ENCODE results near the gene FAM167B.

FAM167B gene

GRCh38 chr1:32215629-32216480 lies 31.2 kb upstream of the FAM167B start:
- H2AFZ ChIP-seq (ENCODE audit: low read length) = no peak overlapping the region
- H3K9me3 ChIP-seq (replicated peaks in 1 of 2; ENCODE audit: control insufficient read depth in 2 of 2, insufficient read depth in 1 of 2, low read depth in 1 of 2, low read length in 2 of 2) = peaks cover 0 to 1% of the 10 kb centered on the region in 2 donors
- no CpG with 5 or more reads among the region's 10 CpGs for WGBS, 2 donors (ENCODE audit: extremely low coverage in 2 of 2, insufficient read length in 2 of 2, insufficient replicate concordance in 1 of 2)
- H3K14ac ChIP-seq (ENCODE audit: low read length) = no peak overlapping the region
- no peak overlapping the region for H3K27ac ChIP-seq (replicated peaks; ENCODE audit: low read length)
- no peak overlapping the region for H2BK120ac ChIP-seq (ENCODE audit: low read depth, low read length)
- H3K4me1 ChIP-seq (ENCODE audit: control insufficient read depth in 2 of 2, insufficient read depth in 1 of 2, low read depth in 1 of 2, low read length in 2 of 2) = peaks cover 3% of the 10 kb centered on the region in 2 donors
- no peak overlapping the region for H3K9ac ChIP-seq (ENCODE audit: low read depth, low read length, poor library complexity)
- no peak overlapping the region for H2BK15ac ChIP-seq (ENCODE audit: low read length)
- H2BK12ac ChIP-seq (ENCODE audit: low read length) = no peak overlapping the region
- no peak overlapping the region for H3K4me3 ChIP-seq (ENCODE audit: low read length in 2 of 2)
- no peak overlapping the region for H3K4me2 ChIP-seq (ENCODE audit: insufficient read depth, low read length, poor library complexity, severe bottlenecking)
- H4K91ac ChIP-seq (ENCODE audit: low read depth, low read length, poor library complexity) = no peak overlapping the region
- H4K8ac ChIP-seq (ENCODE audit: low read depth, low read length) = no peak overlapping the region
- no peaks in the 10 kb centered on the region for H3K79me1 ChIP-seq (ENCODE audit: low read depth, low read length)
- H3K27me3 ChIP-seq (ENCODE audit: control insufficient read depth in 3 of 3, insufficient read depth in 3 of 3, low read depth in 1 of 3, low read length in 3 of 3) = no peaks in the 10 kb centered on the region
- no peak overlapping the region for H2AK5ac ChIP-seq (ENCODE audit: low read depth, low read length)
- H3K18ac ChIP-seq (ENCODE audit: low read length) = no peak overlapping the region
- H3K36me3 ChIP-seq (replicated peaks in 1 of 2; ENCODE audit: control insufficient read depth in 2 of 2, insufficient read depth in 2 of 2, low read length in 2 of 2) = peaks cover 22 to 50% of the 10 kb centered on the region in 2 donors
- no peak overlapping the region for H3K4ac ChIP-seq (ENCODE audit: low read length)
- no peak for DNase-seq (ENCODE audit: low spot score)
- H3K23ac ChIP-seq (ENCODE audit: low read depth, low read length, poor library complexity) = peak overlapping the region; percentile 18
- no peak overlapping the region for H2BK5ac ChIP-seq (ENCODE audit: low read length)

GRCh38 chr1:32216566-32216965 lies 30.5 kb upstream of the FAM167B start:
- peaks cover 0 to 1% of the 10 kb centered on the region in 2 donors for H3K9me3 ChIP-seq (replicated peaks in 1 of 2; ENCODE audit: control insufficient read depth in 2 of 2, insufficient read depth in 1 of 2, low read depth in 1 of 2, low read length in 2 of 2)
- H2BK12ac ChIP-seq (ENCODE audit: low read length) = no peak overlapping the region
- no peak overlapping the region for H3K14ac ChIP-seq (ENCODE audit: low read length)
- no peaks in the 10 kb centered on the region for H3K79me1 ChIP-seq (ENCODE audit: low read depth, low read length)
- H4K91ac ChIP-seq (ENCODE audit: low read depth, low read length, poor library complexity) = no peak overlapping the region
- H2BK120ac ChIP-seq (ENCODE audit: low read depth, low read length) = no peak overlapping the region
- no peak overlapping the region for H3K4ac ChIP-seq (ENCODE audit: low read length)
- H3K27ac ChIP-seq (replicated peaks; ENCODE audit: low read length) = no peak overlapping the region
- no peak overlapping the region for H2BK15ac ChIP-seq (ENCODE audit: low read length)
- no peak overlapping the region for H3K9ac ChIP-seq (ENCODE audit: low read depth, low read length, poor library complexity)
- WGBS, 2 donors (ENCODE audit: extremely low coverage in 2 of 2, insufficient read length in 2 of 2, insufficient replicate concordance in 1 of 2) = no CpG with 5 or more reads among the region's 5 CpGs
- no peak for DNase-seq (ENCODE audit: low spot score)
- H4K8ac ChIP-seq (ENCODE audit: low read depth, low read length) = no peak overlapping the region
- peaks cover 7 to 10% of the 10 kb centered on the region in 2 donors for H3K4me1 ChIP-seq (ENCODE audit: control insufficient read depth in 2 of 2, insufficient read depth in 1 of 2, low read depth in 1 of 2, low read length in 2 of 2)
- H3K4me3 ChIP-seq (ENCODE audit: low read length in 2 of 2) = no peak overlapping the region
- no peak overlapping the region for H2AK5ac ChIP-seq (ENCODE audit: low read depth, low read length)
- H3K4me2 ChIP-seq (ENCODE audit: insufficient read depth, low read length, poor library complexity, severe bottlenecking) = no peak overlapping the region
- H3K36me3 ChIP-seq (replicated peaks in 1 of 2; ENCODE audit: control insufficient read depth in 2 of 2, insufficient read depth in 2 of 2, low read length in 2 of 2) = peaks cover 22 to 50% of the 10 kb centered on the region in 2 donors
- no peak overlapping the region for H3K18ac ChIP-seq (ENCODE audit: low read length)
- H2BK5ac ChIP-seq (ENCODE audit: low read length) = no peak overlapping the region
- no peaks in the 10 kb centered on the region for H3K27me3 ChIP-seq (ENCODE audit: control insufficient read depth in 3 of 3, insufficient read depth in 3 of 3, low read depth in 1 of 3, low read length in 3 of 3)
- no peak overlapping the region for H2AFZ ChIP-seq (ENCODE audit: low read length)
- H3K23ac ChIP-seq (ENCODE audit: low read depth, low read length, poor library complexity) = no peak overlapping the region

- H3K4ac ChIP-seq (ENCODE audit: low read length) = no peak overlapping the region
- no peak overlapping the region for H3K14ac ChIP-seq (ENCODE audit: low read length)
- H2BK15ac ChIP-seq (ENCODE audit: low read length) = no peak overlapping the region
- no CpG with 5 or more reads among the region's 7 CpGs for WGBS, 2 donors (ENCODE audit: extremely low coverage in 2 of 2, insufficient read length in 2 of 2, insufficient replicate concordance in 1 of 2)
- no peak overlapping the region for H3K27ac ChIP-seq (replicated peaks; ENCODE audit: low read length)
- no peak overlapping the region for H3K4me3 ChIP-seq (ENCODE audit: low read length in 2 of 2)
- H3K27me3 ChIP-seq (ENCODE audit: control insufficient read depth in 3 of 3, insufficient read depth in 3 of 3, low read depth in 1 of 3, low read length in 3 of 3) = no peaks in the 10 kb centered on the region
- H2BK5ac ChIP-seq (ENCODE audit: low read length) = no peak overlapping the region
- DNase-seq (ENCODE audit: low spot score) = no peak
- no peak overlapping the region for H4K8ac ChIP-seq (ENCODE audit: low read depth, low read length)
- H3K79me1 ChIP-seq (ENCODE audit: low read depth, low read length) = peaks cover 2% of the 10 kb centered on the region
- no peak overlapping the region for H3K9ac ChIP-seq (ENCODE audit: low read depth, low read length, poor library complexity)
- H3K4me2 ChIP-seq (ENCODE audit: insufficient read depth, low read length, poor library complexity, severe bottlenecking) = no peak overlapping the region
- no peak overlapping the region for H2BK12ac ChIP-seq (ENCODE audit: low read length)
- H3K4me1 ChIP-seq (ENCODE audit: control insufficient read depth in 2 of 2, insufficient read depth in 1 of 2, low read depth in 1 of 2, low read length in 2 of 2) = peaks cover 10 to 15% of the 10 kb centered on the region in 2 donors
- peaks cover 28 to 54% of the 10 kb centered on the region in 2 donors for H3K36me3 ChIP-seq (replicated peaks in 1 of 2; ENCODE audit: control insufficient read depth in 2 of 2, insufficient read depth in 2 of 2, low read length in 2 of 2)
- H2AFZ ChIP-seq (ENCODE audit: low read length) = no peak overlapping the region
- H3K9me3 ChIP-seq (replicated peaks in 1 of 2; ENCODE audit: control insufficient read depth in 2 of 2, insufficient read depth in 1 of 2, low read depth in 1 of 2, low read length in 2 of 2) = peaks cover 0 to 1% of the 10 kb centered on the region in 2 donors
- H2BK120ac ChIP-seq (ENCODE audit: low read depth, low read length) = no peak overlapping the region
- no peak overlapping the region for H3K23ac ChIP-seq (ENCODE audit: low read depth, low read length, poor library complexity)
- no peak overlapping the region for H2AK5ac ChIP-seq (ENCODE audit: low read depth, low read length)
- no peak overlapping the region for H4K91ac ChIP-seq (ENCODE audit: low read depth, low read length, poor library complexity)
- H3K18ac ChIP-seq (ENCODE audit: low read length) = no peak overlapping the region
These were observed 28.0 kb upstream of the FAM167B start for GRCh38 chr1:32219022-32219421.

GRCh38 chr1:32220746-32221580 lies 26.1 kb upstream of the FAM167B start:
- Histone ChIP-seq H3K27me3 (ENCODE audit: control insufficient read depth in 3 of 3, insufficient read depth in 3 of 3, low read depth in 1 of 3, low read length in 3 of 3) (no peaks in the 10 kb centered on the region), H4K8ac (ENCODE audit: low read depth, low read length) (no peak overlapping the region), H2BK5ac (ENCODE audit: low read length) (no peak overlapping the region), H3K27ac (replicated peaks; ENCODE audit: low read length) (no peak overlapping the region), H2BK15ac (ENCODE audit: low read length) (no peak overlapping the region), H4K91ac (ENCODE audit: low read depth, low read length, poor library complexity) (no peak overlapping the region), H3K18ac (ENCODE audit: low read length) (no peak overlapping the region), H3K4me1 (ENCODE audit: control insufficient read depth in 2 of 2, insufficient read depth in 1 of 2, low read depth in 1 of 2, low read length in 2 of 2) (peaks cover 10 to 15% of the 10 kb centered on the region in 2 donors), H2AK5ac (ENCODE audit: low read depth, low read length) (no peak overlapping the region), H3K4me3 (ENCODE audit: low read length in 2 of 2) (peak overlapping the region; percentile 84 to 97), H3K4ac (ENCODE audit: low read length) (no peak overlapping the region), H3K23ac (ENCODE audit: low read depth, low read length, poor library complexity) (no peak overlapping the region), H3K36me3 (replicated peaks in 1 of 2; ENCODE audit: control insufficient read depth in 2 of 2, insufficient read depth in 2 of 2, low read length in 2 of 2) (peaks cover 24 to 52% of the 10 kb centered on the region in 2 donors), H2BK120ac (ENCODE audit: low read depth, low read length) (no peak overlapping the region), H3K9ac (ENCODE audit: low read depth, low read length, poor library complexity) (no peak overlapping the region), H3K14ac (ENCODE audit: low read length) (no peak overlapping the region), H3K4me2 (ENCODE audit: insufficient read depth, low read length, poor library complexity, severe bottlenecking) (peak overlapping the region; percentile 66), H3K9me3 (replicated peaks in 1 of 2; ENCODE audit: control insufficient read depth in 2 of 2, insufficient read depth in 1 of 2, low read depth in 1 of 2, low read length in 2 of 2) (no peaks in the 10 kb centered on the region), H2BK12ac (ENCODE audit: low read length) (no peak overlapping the region), H2AFZ (ENCODE audit: low read length) (peak overlapping the region; percentile 98), H3K79me1 (ENCODE audit: low read depth, low read length) (peaks cover 2% of the 10 kb centered on the region)
- no CpG with 5 or more reads among the region's 4 CpGs for WGBS, 2 donors (ENCODE audit: extremely low coverage in 2 of 2, insufficient read length in 2 of 2, insufficient replicate concordance in 1 of 2)
- no peak for DNase-seq (ENCODE audit: low spot score)

Measured in neuronal stem cell (in vitro differentiated cells).